GM18519 (cell line): ENCODE measurements around the gene METTL15.
"Not testable (repeated sequence)": the region's sequence is repeated elsewhere in the genome, so short reads cannot be mapped to it uniquely, and the experiment has no call there.

Experiments
- ATAC-seq: cut with Tn5 transposase; IDR thresholded peaks from one replicate; pipeline ENCODE4 v1.9.1; 2021; ENCODE audit warnings: mild to moderate bottlenecking, moderate library complexity; ENCODE audit not compliant: unreplicated experiment, low FRiP score

The METTL15 gene

GRCh38 chr11:28366549-28367346, 258.6 kb downstream of the METTL15 start:
- no peak for ATAC-seq

- ATAC-seq: not testable (repeated sequence)
These were observed 269.9 kb downstream of the METTL15 start for GRCh38 chr11:28378095-28378494.
